Measurements from ENCODE around the gene TMPRSS4. TPM values are rescaled to one million over a fixed set of nuclear protein-coding genes. Genes with fewer than 3 reads are reported as not detected.
A peak's percentile ranks its signal among the peaks of the same experiment; 100 is the strongest.

The TMPRSS4 gene
- total RNA-seq, 3 donors from 2014 or later, result 0.98 TPM; not detected in 2

DNA sequence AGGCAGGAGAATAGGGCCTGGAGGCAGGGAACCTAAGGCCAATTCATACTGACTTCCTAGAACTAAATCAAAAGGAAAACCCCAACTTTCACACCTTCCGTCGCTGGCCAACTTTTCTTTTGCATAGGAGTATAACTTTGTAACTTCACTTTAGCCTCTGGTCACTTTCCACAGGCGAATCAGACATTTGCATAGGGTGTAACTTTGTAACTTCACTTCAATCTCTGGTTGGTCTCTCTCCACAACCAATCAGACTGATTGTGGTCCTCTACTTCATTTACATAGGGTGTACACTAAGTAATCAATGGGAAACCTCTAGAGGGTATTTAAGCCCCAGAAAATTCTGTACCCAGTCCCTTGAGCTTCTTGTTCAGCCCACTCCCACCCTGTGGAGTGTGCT is 11.5 kb upstream of the TMPRSS4 start:
- intact Hi-C loops (cut with DNase I; ENCODE audit: low total_unique reads), result loop anchor here (5.0 kb wide), 1 partner anchor 1702 kb away; no protein-coding TSS in a partner anchor
- H3K36me3 ChIP-seq, result no peaks in the 10 kb centered on the region
- DNase-seq (ENCODE audit: low spot score in 2 of 2), result peak in 1 of 2 donors; percentile 34
- H3K4me1 ChIP-seq, result no peaks in the 10 kb centered on the region
- TF ChIP-seq POLR2A (IDR thresholded peaks at IDR 0.05), result no peak
- TF ChIP-seq POLR2AphosphoS5 (IDR thresholded peaks at IDR 0.05), result no peak
- TF ChIP-seq, protein P1, sequence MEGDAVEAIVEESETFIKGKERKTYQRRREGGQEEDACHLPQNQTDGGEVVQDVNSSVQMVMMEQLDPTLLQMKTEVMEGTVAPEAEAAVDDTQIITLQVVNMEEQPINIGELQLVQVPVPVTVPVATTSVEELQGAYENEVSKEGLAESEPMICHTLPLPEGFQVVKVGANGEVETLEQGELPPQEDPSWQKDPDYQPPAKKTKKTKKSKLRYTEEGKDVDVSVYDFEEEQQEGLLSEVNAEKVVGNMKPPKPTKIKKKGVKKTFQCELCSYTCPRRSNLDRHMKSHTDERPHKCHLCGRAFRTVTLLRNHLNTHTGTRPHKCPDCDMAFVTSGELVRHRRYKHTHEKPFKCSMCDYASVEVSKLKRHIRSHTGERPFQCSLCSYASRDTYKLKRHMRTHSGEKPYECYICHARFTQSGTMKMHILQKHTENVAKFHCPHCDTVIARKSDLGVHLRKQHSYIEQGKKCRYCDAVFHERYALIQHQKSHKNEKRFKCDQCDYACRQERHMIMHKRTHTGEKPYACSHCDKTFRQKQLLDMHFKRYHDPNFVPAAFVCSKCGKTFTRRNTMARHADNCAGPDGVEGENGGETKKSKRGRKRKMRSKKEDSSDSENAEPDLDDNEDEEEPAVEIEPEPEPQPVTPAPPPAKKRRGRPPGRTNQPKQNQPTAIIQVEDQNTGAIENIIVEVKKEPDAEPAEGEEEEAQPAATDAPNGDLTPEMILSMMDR (IDR thresholded peaks at IDR 0.05), result no peak
- no peaks in the 10 kb centered on the region for H3K9me3 ChIP-seq
- H3K27ac ChIP-seq, result no peak overlapping the region
- peaks cover 0 to 5% of the 10 kb centered on the region in 2 donors for H3K27me3 ChIP-seq
- H3K4me3 ChIP-seq, result no peak overlapping the region

DNA sequence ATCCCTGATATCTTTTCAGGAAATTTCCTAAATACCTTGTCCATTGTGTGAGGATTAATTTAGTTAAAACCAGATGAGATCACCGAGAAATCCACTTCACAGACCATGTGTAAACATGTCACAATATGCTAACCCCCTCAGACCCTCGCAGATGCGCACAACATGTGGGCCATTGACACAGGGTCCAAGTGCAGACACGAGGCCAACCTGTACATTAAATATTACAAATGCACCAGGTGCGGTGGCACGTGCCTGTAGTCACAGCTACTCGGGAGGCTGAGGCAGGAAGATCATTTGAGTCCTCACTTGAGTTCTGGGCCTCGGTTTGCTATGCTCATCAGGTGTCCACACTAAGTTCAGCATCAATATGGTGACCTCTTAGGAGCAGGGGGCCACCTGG is 9.9 kb upstream of the TMPRSS4 start:
- Histone ChIP-seq H3K36me3 (no peaks in the 10 kb centered on the region), H3K27me3 (no peaks in the 10 kb centered on the region), H3K4me1 (no peaks in the 10 kb centered on the region), H3K27ac (no peak overlapping the region), H3K4me3 (no peak overlapping the region), H3K9me3 (no peaks in the 10 kb centered on the region)
- TF ChIP-seq POLR2A (IDR thresholded peaks at IDR 0.05) (no peak), POLR2AphosphoS5 (IDR thresholded peaks at IDR 0.05) (no peak)
- TF ChIP-seq, protein P1 (IDR thresholded peaks at IDR 0.05), result no peak
- DNase-seq (ENCODE audit: low spot score in 2 of 2), result peak in 1 of 2 donors; percentile 46
- intact Hi-C loops (cut with DNase I; ENCODE audit: low total_unique reads), result loop anchor here (5.0 kb wide), 1 partner anchor 1700 kb away; no protein-coding TSS in a partner anchor

DNA sequence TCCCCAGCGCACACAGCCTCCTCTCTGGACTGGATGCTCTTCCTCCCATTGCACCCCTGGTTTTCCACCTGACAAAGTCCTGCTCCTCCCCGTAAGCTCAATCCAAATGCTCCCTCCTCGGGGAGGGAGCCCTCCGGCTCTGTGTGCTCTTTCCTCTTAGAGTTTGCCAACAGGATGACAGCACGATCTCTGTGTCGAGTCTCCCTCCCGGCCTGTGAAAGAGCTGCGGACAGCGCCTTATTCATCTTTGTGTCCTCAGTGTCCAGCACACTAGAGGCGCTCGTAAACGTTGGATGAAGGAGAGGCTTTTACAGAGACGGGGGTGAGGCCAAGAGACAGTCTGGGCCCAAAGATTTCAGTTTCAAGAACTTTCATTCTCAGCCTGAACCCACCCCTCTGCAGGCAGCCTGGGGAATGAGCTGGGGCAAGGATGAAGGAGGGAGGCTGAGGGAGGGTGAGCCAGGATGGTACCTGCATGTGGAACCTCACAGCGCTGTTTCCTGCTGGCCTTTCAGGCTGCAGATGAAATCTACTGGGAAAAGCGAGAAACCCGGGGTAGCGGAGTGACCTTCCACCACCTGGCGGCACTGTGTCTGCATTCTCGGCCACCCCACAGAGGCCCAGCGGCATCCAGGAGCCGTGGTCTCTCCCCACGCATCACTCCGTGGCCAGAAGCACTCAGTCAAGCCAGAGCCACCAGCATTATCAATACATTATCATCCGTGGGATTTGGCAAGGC is 8.5 kb upstream of the TMPRSS4 start:
- H3K4me3 ChIP-seq, result no peak overlapping the region
- H3K9me3 ChIP-seq, result no peaks in the 10 kb centered on the region
- TF ChIP-seq, protein P1 (IDR thresholded peaks at IDR 0.05), result no peak
- no peak for TF ChIP-seq POLR2A (IDR thresholded peaks at IDR 0.05)
- no peak for TF ChIP-seq POLR2AphosphoS5 (IDR thresholded peaks at IDR 0.05)
- H3K4me1 ChIP-seq, result no peaks in the 10 kb centered on the region
- intact Hi-C loops (cut with DNase I; ENCODE audit: low total_unique reads), result loop anchor here (5.0 kb wide), 1 partner anchor 1699 kb away; no protein-coding TSS in a partner anchor
- no peaks in the 10 kb centered on the region for H3K27me3 ChIP-seq
- DNase-seq (ENCODE audit: low spot score in 2 of 2), result no peak
- no peaks in the 10 kb centered on the region for H3K36me3 ChIP-seq
- no peak overlapping the region for H3K27ac ChIP-seq

DNA sequence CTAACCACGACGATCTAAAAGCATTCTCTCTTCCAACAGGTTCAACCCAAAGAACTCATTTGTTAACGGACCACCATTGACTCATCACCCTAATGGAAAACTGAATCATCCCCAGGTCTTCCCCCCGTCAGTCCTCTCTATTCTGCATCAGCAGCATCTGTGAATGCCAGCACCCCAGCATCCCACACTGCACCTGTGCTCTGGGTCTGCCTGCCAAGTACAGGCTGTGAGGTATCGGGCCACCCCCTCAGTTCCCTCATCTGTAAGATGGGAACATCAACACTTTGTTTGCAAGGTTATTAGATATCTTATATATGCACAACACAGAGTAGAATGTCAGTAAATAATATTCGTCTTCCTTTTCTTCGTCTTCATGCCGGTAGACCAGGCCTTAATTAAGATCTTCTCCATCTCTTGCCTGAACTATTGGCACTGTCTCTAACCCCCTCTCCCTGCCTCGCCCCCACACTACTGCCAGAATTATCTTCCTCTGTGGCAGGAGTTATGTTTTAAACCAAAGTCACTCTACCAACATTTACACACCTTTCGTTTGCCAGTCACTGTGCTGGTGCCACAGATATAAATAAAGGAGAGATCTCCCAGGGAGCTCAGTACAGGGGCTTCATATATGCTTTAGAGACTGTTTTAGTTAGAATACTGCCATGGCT is 7.8 kb upstream of the TMPRSS4 start:
- H3K4me3 ChIP-seq, result no peak overlapping the region
- intact Hi-C loops (cut with DNase I; ENCODE audit: low total_unique reads), result loop anchor here (5.0 kb wide), 1 partner anchor 1698 kb away; no protein-coding TSS in a partner anchor
- H3K27me3 ChIP-seq, result no peaks in the 10 kb centered on the region
- no peaks in the 10 kb centered on the region for H3K9me3 ChIP-seq
- H3K4me1 ChIP-seq, result no peaks in the 10 kb centered on the region
- no peak overlapping the region for H3K27ac ChIP-seq
- TF ChIP-seq POLR2A (IDR thresholded peaks at IDR 0.05) (no peak), POLR2AphosphoS5 (IDR thresholded peaks at IDR 0.05) (no peak)
- TF ChIP-seq, protein P1 (IDR thresholded peaks at IDR 0.05), result no peak
- no peaks in the 10 kb centered on the region for H3K36me3 ChIP-seq
- no peak for DNase-seq (ENCODE audit: low spot score in 2 of 2)

All from breast epithelium (tissue), 4 donors.